OCI-LY3 (cell line): Measurements from ENCODE around the gene KXD1.

Experiments used
- CTCF ChIP-seq: fragments of 200-600, 300-600 bp; sonication (generic); IDR thresholded peaks from 2 replicates; pipeline ENCODE4 v1.5.1; 2014; ENCODE audit warnings: antibody characterized with exemption, low read length, low read depth
- EZH2phosphoT487 ChIP-seq: fragments of 200-600 bp; shearing (Covaris generic); IDR thresholded peaks from 2 replicates; pipeline ENCODE4 v1.6.1; 2018; ENCODE audit warnings: antibody characterized with exemption, mixed run types, low read depth

- TF ChIP-seq CTCF (no peak), EZH2phosphoT487 (no peak)
Observed at GRCh38 chr19:18603958-18604819, 46.5 kb downstream of the KXD1 start.
